HepG2 (cell line): ENCODE results near the gene SYNGAP1. TPM values are rescaled to one million over a fixed set of nuclear protein-coding genes. Genes with fewer than 3 reads are reported as not detected.

Experiments used
- AHDC1 ChIP-seq: sonication (generic); formaldehyde crosslinking; IDR thresholded peaks from 2 replicates; pipeline ENCODE4 v1.5.1; 2020; ENCODE audit warnings: mild to moderate bottlenecking, missing genetic modification reagents, borderline replicate concordance
- HOXD1 ChIP-seq: sonication (generic); formaldehyde crosslinking; IDR thresholded peaks from 2 replicates; pipeline ENCODE4 v1.5.0; 2020; ENCODE audit warnings: missing genetic modification reagents
- MTF1 ChIP-seq: sonication (generic); formaldehyde crosslinking; IDR thresholded peaks from 2 replicates; pipeline ENCODE4 v1.5.0; 2020; ENCODE audit warnings: missing genetic modification reagents
- NFAT5 ChIP-seq: sonication (generic); formaldehyde crosslinking; IDR thresholded peaks from 2 replicates; pipeline ENCODE4 v1.4.0; 2020; ENCODE audit warnings: missing genetic modification reagents
- NR2F1 ChIP-seq, 2 experiments: fragments of 450-650 bp in 1 of 2; formaldehyde crosslinking in 1 of 2; IDR thresholded peaks; 2 replicates each; pipeline versions ENCODE4 v1.5.0 to v1.6.1; 2016 to 2020; ENCODE audit warnings: mild to moderate bottlenecking in 1 of 2, missing compliant biosample characterization in 1 of 2, missing genetic modification reagents in 1 of 2, moderate library complexity in 1 of 2
- ZBTB20 ChIP-seq: sonication (generic); formaldehyde crosslinking; IDR thresholded peaks from 2 replicates; pipeline ENCODE4 v1.8.1; 2023; ENCODE audit warnings: missing genetic modification reagents, low read depth, mild to moderate bottlenecking, borderline replicate concordance
- ZMYM3 ChIP-seq: sonication (generic); formaldehyde crosslinking; IDR thresholded peaks from 2 replicates; pipeline ENCODE4 v1.5.1; 2020; ENCODE audit warnings: mild to moderate bottlenecking, missing genetic modification reagents
- ZNF652 ChIP-seq: IDR thresholded peaks from 2 replicates; pipeline ENCODE4 v1.6.1; 2016; ENCODE audit warnings: low read depth, borderline replicate concordance
- ZNF724P ChIP-seq: sonication (generic); formaldehyde crosslinking; IDR thresholded peaks from 2 replicates; pipeline ENCODE4 v1.8.0; 2022; ENCODE audit warnings: missing genetic modification reagents, borderline replicate concordance
- polyA plus RNA-seq, 8 experiments: library from polyadenylated mRNA; depleted of rRNA in 3 of 8; stranded (reverse) in 7 of 8; unstranded in 1 of 8; fragments of >200 nt; fragmentation: Illumina TruSeq in 4 of 8; extraction: Trizol in 4 of 8; gene quantifications; 2 replicates each; pipeline versions ENCODE4 v1.2.1 to v1.2.3, GENCODE V29; 2011 to 2016; ENCODE audit warnings: low read depth in 4 of 8, missing spikeins in 1 of 8, mixed read lengths in 1 of 8; ENCODE audit not compliant: insufficient read depth in 1 of 8
- total RNA-seq, 5 experiments: library from RNA; depleted of rRNA; stranded (reverse); fragments of >200 nt; fragmentation: Illumina TruSeq; extraction: Trizol; gene quantifications; 2 replicates each; pipeline ENCODE4 v1.2.3, GENCODE V29; 2016; ENCODE audit warnings: low read depth in 1 of 5
- TF ChIP-seq, protein P1 (sequence below): sonication (generic); formaldehyde crosslinking; IDR thresholded peaks from 2 replicates; pipeline ENCODE4 v1.5.1; 2020; ENCODE audit warnings: mild to moderate bottlenecking, missing genetic modification reagents, moderate library complexity

Gene SYNGAP1
- total and polyA plus RNA-seq, 2 of the 13 experiments (the other 11 are each of a cell fraction or from before 2014, with no cell fraction given): 0.75 to 1.1 TPM

DNA sequence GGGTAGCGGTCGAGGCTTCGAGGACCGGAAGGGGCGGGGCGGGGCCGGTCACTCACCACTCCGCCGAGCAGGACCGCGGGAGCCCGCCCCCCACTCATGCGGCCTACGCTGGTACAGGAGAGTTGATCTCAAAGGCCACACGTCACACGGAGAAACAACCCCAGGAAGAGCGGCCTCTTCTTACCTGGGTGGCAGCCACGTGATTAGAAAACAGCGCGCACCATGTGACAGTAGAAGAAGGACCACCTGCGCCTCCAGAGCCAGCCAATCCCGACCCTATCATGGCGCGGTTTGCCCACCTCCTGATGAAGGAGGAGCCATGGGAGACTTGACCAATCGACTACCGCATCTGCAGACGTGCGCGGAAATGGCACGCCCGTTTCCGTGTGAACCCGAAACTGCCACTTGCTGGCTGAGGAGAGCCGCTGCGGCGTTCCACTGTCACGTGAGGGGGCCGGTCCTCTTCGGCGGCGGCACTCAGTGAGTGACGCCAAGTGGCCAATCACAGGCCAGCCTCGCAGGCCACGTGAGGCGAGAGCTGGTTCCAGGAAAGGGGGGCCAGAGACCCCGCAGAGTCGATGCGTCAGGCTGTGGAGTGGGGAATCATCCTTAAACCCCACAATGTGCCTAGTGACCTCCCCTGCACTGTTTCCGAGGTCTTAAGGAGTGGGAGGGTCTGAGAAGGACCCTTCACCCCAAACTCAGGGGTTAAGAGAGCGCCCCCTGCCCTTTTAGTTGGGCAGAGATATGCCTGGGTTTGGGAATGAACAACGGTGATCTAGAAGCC lies 1.8 kb upstream of the SYNGAP1 start, which contains the start of gene CUTA (continued):
- TF ChIP-seq, protein P1, sequence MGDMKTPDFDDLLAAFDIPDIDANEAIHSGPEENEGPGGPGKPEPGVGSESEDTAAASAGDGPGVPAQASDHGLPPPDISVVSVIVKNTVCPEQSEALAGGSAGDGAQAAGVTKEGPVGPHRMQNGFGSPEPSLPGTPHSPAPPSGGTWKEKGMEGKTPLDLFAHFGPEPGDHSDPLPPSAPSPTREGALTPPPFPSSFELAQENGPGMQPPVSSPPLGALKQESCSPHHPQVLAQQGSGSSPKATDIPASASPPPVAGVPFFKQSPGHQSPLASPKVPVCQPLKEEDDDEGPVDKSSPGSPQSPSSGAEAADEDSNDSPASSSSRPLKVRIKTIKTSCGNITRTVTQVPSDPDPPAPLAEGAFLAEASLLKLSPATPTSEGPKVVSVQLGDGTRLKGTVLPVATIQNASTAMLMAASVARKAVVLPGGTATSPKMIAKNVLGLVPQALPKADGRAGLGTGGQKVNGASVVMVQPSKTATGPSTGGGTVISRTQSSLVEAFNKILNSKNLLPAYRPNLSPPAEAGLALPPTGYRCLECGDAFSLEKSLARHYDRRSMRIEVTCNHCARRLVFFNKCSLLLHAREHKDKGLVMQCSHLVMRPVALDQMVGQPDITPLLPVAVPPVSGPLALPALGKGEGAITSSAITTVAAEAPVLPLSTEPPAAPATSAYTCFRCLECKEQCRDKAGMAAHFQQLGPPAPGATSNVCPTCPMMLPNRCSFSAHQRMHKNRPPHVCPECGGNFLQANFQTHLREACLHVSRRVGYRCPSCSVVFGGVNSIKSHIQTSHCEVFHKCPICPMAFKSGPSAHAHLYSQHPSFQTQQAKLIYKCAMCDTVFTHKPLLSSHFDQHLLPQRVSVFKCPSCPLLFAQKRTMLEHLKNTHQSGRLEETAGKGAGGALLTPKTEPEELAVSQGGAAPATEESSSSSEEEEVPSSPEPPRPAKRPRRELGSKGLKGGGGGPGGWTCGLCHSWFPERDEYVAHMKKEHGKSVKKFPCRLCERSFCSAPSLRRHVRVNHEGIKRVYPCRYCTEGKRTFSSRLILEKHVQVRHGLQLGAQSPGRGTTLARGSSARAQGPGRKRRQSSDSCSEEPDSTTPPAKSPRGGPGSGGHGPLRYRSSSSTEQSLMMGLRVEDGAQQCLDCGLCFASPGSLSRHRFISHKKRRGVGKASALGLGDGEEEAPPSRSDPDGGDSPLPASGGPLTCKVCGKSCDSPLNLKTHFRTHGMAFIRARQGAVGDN (CRISPR knock-in tag): peak; percentile 100
- peak; percentile 70; the same call in 1 of the 2 replicates for TF ChIP-seq ZNF724P
- no peak for TF ChIP-seq ZNF652
- peak; percentile 40; the same call in 1 of the 2 replicates for TF ChIP-seq AHDC1 (CRISPR knock-in tag)
- no peak; the same call in 1 of the 2 replicates for TF ChIP-seq MTF1
- peak; percentile 7; the same call in 1 of the 2 replicates for TF ChIP-seq ZBTB20 (CRISPR knock-in tag)
- TF ChIP-seq NFAT5 (CRISPR knock-in tag): peak; percentile 92
- no peak for TF ChIP-seq NR2F1 (CRISPR knock-in tag; IDR thresholded peaks at IDR 0.05)
- no peak for TF ChIP-seq ZMYM3 (CRISPR knock-in tag)
- peak; percentile 45; the same call in 1 of the 2 replicates for TF ChIP-seq HOXD1
